H9 (cell line): Measurements from ENCODE around the gene CELF5. TPM values are rescaled to one million over a fixed set of nuclear protein-coding genes. Genes with fewer than 3 reads are reported as not detected.

ENCODE experiments used
- DNase-seq: peaks from one replicate; pipeline ENCODE4 v3.0.0-alpha.2; 2017
- H2AFZ ChIP-seq: one replicate; pipeline ENCODE4 v1.6.1; 2013; ENCODE audit warnings: mild to moderate bottlenecking, low read length, control low read depth, moderate library complexity
- H2AK5ac ChIP-seq: 2 replicates; pipeline ENCODE4 v1.6.1; 2013; ENCODE audit warnings: low read length, control low read depth, mixed read lengths; ENCODE audit not compliant: insufficient read length
- H2BK120ac ChIP-seq: one replicate; pipeline ENCODE4 v1.6.1; 2013; ENCODE audit warnings: low read depth, mild to moderate bottlenecking, low read length, control low read depth, inconsistent platforms; ENCODE audit not compliant: poor library complexity, severe bottlenecking
- H2BK12ac ChIP-seq: 2 replicates; pipeline ENCODE4 v1.6.1; 2013; ENCODE audit warnings: low read length, control low read depth, mixed read lengths, low read depth; ENCODE audit not compliant: insufficient read length
- H2BK15ac ChIP-seq: 2 replicates; pipeline ENCODE4 v1.6.1; 2013; ENCODE audit warnings: low read depth, low read length, control low read depth
- H2BK20ac ChIP-seq: one replicate; pipeline ENCODE4 v1.6.1; 2013; ENCODE audit warnings: low read depth, mild to moderate bottlenecking, low read length, control low read depth, inconsistent platforms; ENCODE audit not compliant: poor library complexity, severe bottlenecking
- H2BK5ac ChIP-seq: 2 replicates; pipeline ENCODE4 v1.6.1; 2013; ENCODE audit warnings: low read length, control low read depth, mixed read lengths; ENCODE audit not compliant: insufficient read length
- H3K14ac ChIP-seq: 2 replicates; pipeline ENCODE4 v1.6.1; 2013; ENCODE audit warnings: low read length, control low read depth; ENCODE audit not compliant: insufficient read depth
- H3K18ac ChIP-seq: 2 replicates; pipeline ENCODE4 v1.6.1; 2013; ENCODE audit warnings: low read depth, mild to moderate bottlenecking, mixed read lengths, low read length, control low read depth; ENCODE audit not compliant: insufficient read length
- H3K23ac ChIP-seq: 2 replicates; pipeline ENCODE4 v1.6.1; 2013; ENCODE audit warnings: low read length, control low read depth, mixed read lengths, low read depth; ENCODE audit not compliant: insufficient read length
- H3K23me2 ChIP-seq: 2 replicates; pipeline ENCODE4 v1.6.1; 2013; ENCODE audit warnings: low read depth, mild to moderate bottlenecking, mixed read lengths, low read length, control low read depth; ENCODE audit not compliant: insufficient read length, poor library complexity, severe bottlenecking
- H3K27ac ChIP-seq: 2 replicates; pipeline ENCODE4 v1.5.1; 2013; ENCODE audit warnings: low read length, control low read depth, mixed read lengths, low read depth; ENCODE audit not compliant: insufficient read length
- H3K27me3 ChIP-seq: 2 replicates; pipeline ENCODE4 v1.6.1; 2013; ENCODE audit warnings: low read length, control low read depth, inconsistent platforms; ENCODE audit not compliant: insufficient read depth
- H3K4ac ChIP-seq: 2 replicates; pipeline ENCODE4 v1.6.1; 2013; ENCODE audit warnings: low read depth, mild to moderate bottlenecking, control low read depth, inconsistent platforms, low read length, moderate library complexity
- H3K4me1 ChIP-seq: 2 replicates; pipeline ENCODE4 v1.6.1; 2013; ENCODE audit warnings: low read length, control low read depth, inconsistent platforms; ENCODE audit not compliant: insufficient read depth
- H3K4me2 ChIP-seq: 2 replicates; pipeline ENCODE4 v1.6.1; 2013; ENCODE audit warnings: low read length, control low read depth, mixed read lengths; ENCODE audit not compliant: insufficient read length, insufficient read depth
- H3K56ac ChIP-seq: 2 replicates; pipeline ENCODE4 v1.6.1; 2013; ENCODE audit warnings: low read depth, mild to moderate bottlenecking, mixed read lengths, low read length, control low read depth; ENCODE audit not compliant: insufficient read length
- H3K79me1 ChIP-seq: 2 replicates; pipeline ENCODE4 v1.6.1; 2013; ENCODE audit warnings: low read depth, mild to moderate bottlenecking, moderate library complexity, low read length, control low read depth, inconsistent platforms; ENCODE audit not compliant: insufficient read depth, poor library complexity, severe bottlenecking
- H3K79me2 ChIP-seq: 2 replicates; pipeline ENCODE4 v1.6.1; 2013; ENCODE audit warnings: low read length, control low read depth, inconsistent platforms; ENCODE audit not compliant: insufficient read depth
- H3K9ac ChIP-seq: 2 replicates; pipeline ENCODE4 v1.6.1; 2013; ENCODE audit warnings: low read length, control low read depth, mixed read lengths; ENCODE audit not compliant: insufficient read length; ENCODE audit errors: extremely low read depth
- H3K9me3 ChIP-seq: one replicate; pipeline ENCODE4 v1.6.1; 2013; ENCODE audit warnings: low read depth, low read length, inconsistent platforms; ENCODE audit not compliant: control insufficient read depth
- H3T11ph ChIP-seq: one replicate; pipeline ENCODE4 v1.6.1; 2013; ENCODE audit warnings: mild to moderate bottlenecking, low read length, control low read depth, inconsistent platforms
- H4K20me1 ChIP-seq: one replicate; pipeline ENCODE4 v1.6.1; 2013; ENCODE audit not compliant: control insufficient read depth, insufficient read length, insufficient read depth
- H4K5ac ChIP-seq: 2 replicates; pipeline ENCODE4 v1.6.1; 2013; ENCODE audit warnings: low read depth, mild to moderate bottlenecking, mixed read lengths, low read length, control low read depth; ENCODE audit not compliant: insufficient read length
- H4K8ac ChIP-seq: replicated peaks from 2 replicates; pipeline ENCODE4 v1.6.1; 2013; ENCODE audit warnings: low read length, control low read depth, mixed read lengths, low read depth; ENCODE audit not compliant: insufficient read length
- H4K91ac ChIP-seq: 2 replicates; pipeline ENCODE4 v1.6.1; 2013; ENCODE audit warnings: low read depth, mild to moderate bottlenecking, moderate library complexity, mixed read lengths, low read length, control low read depth; ENCODE audit not compliant: insufficient read length
- H3K27ac Mint-ChIP-seq, 3 experiments: 2 replicates in 2 of 3; 3 replicates in 1 of 3; pipeline ENCODE4 v1.8.0; 2020 to 2021; ENCODE audit warnings: mixed read lengths in 3 of 3, mild to moderate bottlenecking in 1 of 3, moderate library complexity in 1 of 3
- H3K27me3 Mint-ChIP-seq: 2 replicates; pipeline ENCODE4 v1.8.0; 2021; ENCODE audit warnings: low read depth, mild to moderate bottlenecking, moderate library complexity, mixed read lengths
- H3K36me3 Mint-ChIP-seq, 3 experiments: 2 replicates in 2 of 3; 3 replicates in 1 of 3; pipeline ENCODE4 v1.8.0; 2020 to 2021; ENCODE audit warnings: low read depth in 3 of 3, mixed read lengths in 3 of 3; ENCODE audit not compliant: insufficient read depth in 1 of 3
- H3K4me1 Mint-ChIP-seq, 2 experiments: 2 replicates each; pipeline ENCODE4 v1.8.0; 2020; ENCODE audit warnings: mixed read lengths in 2 of 2
- H3K4me3 Mint-ChIP-seq, 2 experiments: 2 replicates in 1 of 2; 3 replicates in 1 of 2; pipeline ENCODE4 v1.8.0; 2020 to 2021; ENCODE audit warnings: mild to moderate bottlenecking in 2 of 2, mixed read lengths in 2 of 2, moderate library complexity in 1 of 2
- H3K9me3 Mint-ChIP-seq, 2 experiments: 2 replicates in 1 of 2; 3 replicates in 1 of 2; pipeline ENCODE4 v1.8.0; 2020; ENCODE audit warnings: mild to moderate bottlenecking in 2 of 2, mixed read lengths in 2 of 2, moderate library complexity in 1 of 2
- WGBS: extraction: QIAGEN DNeasy Blood & Tissue Kit; methylation state at CpG from one replicate; pipeline ENCODE4 v1.1.7; 2013; ENCODE audit warnings: missing lambda C conversion rate, low lambda C conversion rate, mixed read lengths; ENCODE audit not compliant: insufficient read length; ENCODE audit errors: extremely low coverage; 5-methylcytosine and 5-hydroxymethylcytosine counted together
- total RNA-seq: library from RNA; stranded (reverse); gene quantifications from 2 replicates; pipeline ENCODE4 v1.2.1, GENCODE V29; 2021
- TF ChIP-seq, protein P1 (sequence below): fragments of 200-600 bp; sonication (generic); conservative IDR thresholded peaks from 3 replicates; pipeline ENCODE4 v1.8.0; 2021; ENCODE audit warnings: antibody characterized with exemption, mild to moderate bottlenecking

CELF5 gene
- total RNA-seq, 1 experiment from 2014 or later: 4.8 TPM

DNA sequence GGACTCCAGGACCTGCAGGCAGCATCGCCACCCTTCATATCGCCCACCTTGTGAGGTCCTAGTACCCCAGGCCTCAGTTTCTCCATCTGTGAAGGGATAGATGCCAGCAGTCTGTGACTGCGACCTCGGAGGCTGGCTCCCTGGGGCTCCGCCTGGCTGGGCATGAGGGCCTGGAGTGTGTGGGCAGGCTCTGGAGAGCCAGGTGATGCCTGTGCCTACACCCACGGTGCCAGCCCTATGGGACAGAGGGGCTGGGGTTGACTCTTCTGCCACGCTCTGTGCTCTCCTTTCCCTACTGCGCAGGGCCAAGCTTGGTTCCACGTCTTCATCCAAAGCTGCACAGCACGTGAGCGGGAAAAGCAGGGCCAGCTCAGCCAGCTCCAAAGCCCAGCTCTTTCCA, 115.9 kb downstream of the CELF5 start:
- Histone ChIP-seq H3K4me1 (no peaks in the 10 kb centered on the region), H3K79me2 (no peaks in the 10 kb centered on the region), H2BK20ac (no peak overlapping the region), H3K79me1 (no peaks in the 10 kb centered on the region), H2BK5ac (no peak overlapping the region), H2AFZ (no peak overlapping the region), H4K91ac (no peak overlapping the region), H2BK15ac (no peak overlapping the region), H3T11ph (no peak overlapping the region), H3K9me3 (no peaks in the 10 kb centered on the region), H4K5ac (no peak overlapping the region), H3K18ac (no peak overlapping the region), H4K20me1 (no peaks in the 10 kb centered on the region), H3K27ac (no peak overlapping the region), H3K4me2 (no peak overlapping the region), H2AK5ac (no peak overlapping the region), H3K4ac (no peak overlapping the region), H2BK12ac (no peak overlapping the region), H3K23me2 (no peaks in the 10 kb centered on the region), H3K27me3 (no peaks in the 10 kb centered on the region), H3K9ac (no peak overlapping the region), H4K8ac (no peak overlapping the region), H3K14ac (no peak overlapping the region), H3K23ac (no peak overlapping the region), H3K56ac (no peak overlapping the region), H2BK120ac (no peak overlapping the region)
- H3K27ac Mint-ChIP-seq: no peak overlapping the region
- TF ChIP-seq, protein P1, sequence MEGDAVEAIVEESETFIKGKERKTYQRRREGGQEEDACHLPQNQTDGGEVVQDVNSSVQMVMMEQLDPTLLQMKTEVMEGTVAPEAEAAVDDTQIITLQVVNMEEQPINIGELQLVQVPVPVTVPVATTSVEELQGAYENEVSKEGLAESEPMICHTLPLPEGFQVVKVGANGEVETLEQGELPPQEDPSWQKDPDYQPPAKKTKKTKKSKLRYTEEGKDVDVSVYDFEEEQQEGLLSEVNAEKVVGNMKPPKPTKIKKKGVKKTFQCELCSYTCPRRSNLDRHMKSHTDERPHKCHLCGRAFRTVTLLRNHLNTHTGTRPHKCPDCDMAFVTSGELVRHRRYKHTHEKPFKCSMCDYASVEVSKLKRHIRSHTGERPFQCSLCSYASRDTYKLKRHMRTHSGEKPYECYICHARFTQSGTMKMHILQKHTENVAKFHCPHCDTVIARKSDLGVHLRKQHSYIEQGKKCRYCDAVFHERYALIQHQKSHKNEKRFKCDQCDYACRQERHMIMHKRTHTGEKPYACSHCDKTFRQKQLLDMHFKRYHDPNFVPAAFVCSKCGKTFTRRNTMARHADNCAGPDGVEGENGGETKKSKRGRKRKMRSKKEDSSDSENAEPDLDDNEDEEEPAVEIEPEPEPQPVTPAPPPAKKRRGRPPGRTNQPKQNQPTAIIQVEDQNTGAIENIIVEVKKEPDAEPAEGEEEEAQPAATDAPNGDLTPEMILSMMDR: no peak
- no peaks in the 10 kb centered on the region; a peak in 2 of 5 replicates for H3K9me3 Mint-ChIP-seq
- no peaks in the 10 kb centered on the region for H3K4me1 Mint-ChIP-seq
- H3K36me3 Mint-ChIP-seq: no peaks in the 10 kb centered on the region
- DNase-seq: no peak
- no CpG with 5 or more reads among the region's 11 CpGs for WGBS
- H3K27me3 Mint-ChIP-seq: peaks cover 46% of the 10 kb centered on the region
- no peak overlapping the region for H3K4me3 Mint-ChIP-seq
